HL-60/S4 treated with retinoic acid at 250 ng/mL for 4 days and 3 days (cell line): ENCODE measurements around the gene TRIM3.

Source experiments
- in situ Hi-C: fragments of 300-500 bp; cut with MboI; formaldehyde crosslinking; loops from 2 replicates; pipeline ENCODE4 v1.7.0; 2022; ENCODE audit warnings: low sequenced_read_pairs

Gene TRIM3

GRCh38 chr11:6442441-6442840 lies 31.3 kb downstream of the TRIM3 start:
- in situ Hi-C loops: no loop called here

GRCh38 chr11:6440906-6441358 lies 32.8 kb downstream of the TRIM3 start, which contains the start of gene HPX:
Gene HPX, minus strand, starts transcription at chr11:6440987. Its CDS starts 24 bp downstream, at chr11:6440963.
- in situ Hi-C loops: no loop called here

- in situ Hi-C loops: no loop called here
These were observed 34.7 kb downstream of the TRIM3 start for GRCh38 chr11:6438979-6439571.

GRCh38 chr11:6437993-6438392 lies 35.7 kb downstream of the TRIM3 start:
- in situ Hi-C loops: no loop called here

GRCh38 chr11:6437423-6437822 lies 36.3 kb downstream of the TRIM3 start:
- in situ Hi-C loops: no loop called here

GRCh38 chr11:6433998-6434660 lies 39.6 kb downstream of the TRIM3 start:
- in situ Hi-C loops: no loop called here

GRCh38 chr11:6431861-6432260 lies 41.9 kb downstream of the TRIM3 start:
- in situ Hi-C loops: no loop called here

GRCh38 chr11:6427516-6427915 lies 46.2 kb downstream of the TRIM3 start:
- in situ Hi-C loops: no loop called here

GRCh38 chr11:6420677-6421076 lies 53.1 kb downstream of the TRIM3 start:
- in situ Hi-C loops: no loop called here

- in situ Hi-C loops: no loop called here
These were observed 54.6 kb downstream of the TRIM3 start, which contains the start of gene APBB1 for GRCh38 chr11:6419009-6419631. Gene APBB1, minus strand, starts transcription at chr11:6419094. Its CDS starts 7,747 bp downstream, at chr11:6411347.

GRCh38 chr11:6418557-6419008 lies 55.2 kb downstream of the TRIM3 start:
- in situ Hi-C loops: no loop called here

- in situ Hi-C loops: no loop called here
These were observed 55.7 kb downstream of the TRIM3 start for GRCh38 chr11:6417907-6418556.

GRCh38 chr11:6415797-6416196 lies 57.9 kb downstream of the TRIM3 start:
- in situ Hi-C loops: no loop called here

- in situ Hi-C loops: no loop called here
These were observed 58.8 kb downstream of the TRIM3 start for GRCh38 chr11:6414874-6415328.

GRCh38 chr11:6413791-6414201 lies 59.9 kb downstream of the TRIM3 start:
- in situ Hi-C loops: no loop called here

- in situ Hi-C loops: no loop called here
These were observed 62.1 kb downstream of the TRIM3 start for GRCh38 chr11:6411594-6412031.

GRCh38 chr11:6410695-6411430 lies 62.9 kb downstream of the TRIM3 start:
- in situ Hi-C loops: no loop called here

GRCh38 chr11:6406370-6406769 lies 67.4 kb downstream of the TRIM3 start:
- in situ Hi-C loops: no loop called here

- in situ Hi-C loops: no loop called here
These were observed 67.9 kb downstream of the TRIM3 start for GRCh38 chr11:6405846-6406245.

- in situ Hi-C loops: no loop called here
These were observed 68.6 kb downstream of the TRIM3 start for GRCh38 chr11:6405052-6405667.
